Immature natural killer cell (primary cell): ENCODE data around the gene ALK. TPM values are rescaled to one million over a fixed set of nuclear protein-coding genes. Genes with fewer than 3 reads are reported as not detected.

ENCODE experiments used
- DNase-seq, 3 donors: peaks; one replicate each; pipeline ENCODE4 v3.0.0; 2022; ENCODE audit warnings: mixed read lengths in 1 of 3
- H3K27ac Mint-ChIP-seq, 6 donors: one replicate each; pipeline ENCODE4 v1.8.0; 2020; ENCODE audit warnings: mixed read lengths in 6 of 6, mild to moderate bottlenecking in 5 of 6, inconsistent platforms in 4 of 6, moderate library complexity in 3 of 6
- H3K27me3 Mint-ChIP-seq, 3 donors: one replicate each; pipeline ENCODE4 v1.8.0; 2020 to 2021; ENCODE audit warnings: low read depth in 3 of 3, mild to moderate bottlenecking in 3 of 3, mixed read lengths in 3 of 3, moderate library complexity in 3 of 3, inconsistent platforms in 1 of 3
- H3K36me3 Mint-ChIP-seq, 3 donors: one replicate each; pipeline ENCODE4 v1.8.0; 2020; ENCODE audit warnings: mixed read lengths in 3 of 3, inconsistent platforms in 2 of 3, mild to moderate bottlenecking in 2 of 3
- H3K4me1 Mint-ChIP-seq, 2 donors: one replicate each; pipeline ENCODE4 v1.8.0; 2020; ENCODE audit warnings: inconsistent platforms in 2 of 2, mild to moderate bottlenecking in 2 of 2, mixed read lengths in 2 of 2, moderate library complexity in 1 of 2
- H3K4me3 Mint-ChIP-seq, 5 donors: one replicate each; pipeline ENCODE4 v1.8.0; 2020; ENCODE audit warnings: mild to moderate bottlenecking in 5 of 5, mixed read lengths in 5 of 5, inconsistent platforms in 3 of 5, moderate library complexity in 3 of 5
- H3K9me3 Mint-ChIP-seq, 6 donors: one replicate each; pipeline ENCODE4 v1.8.0; 2020; ENCODE audit warnings: mild to moderate bottlenecking in 6 of 6, mixed read lengths in 6 of 6, inconsistent platforms in 4 of 6, moderate library complexity in 3 of 6
- polyA plus RNA-seq, 3 donors: library from polyadenylated mRNA; unstranded; fragments of 300-500 nt; fragmentation: Illumina TruSeq; gene quantifications; one replicate each; pipeline ENCODE4 v1.2.3, GENCODE V29; 2021

Gene ALK
- polyA plus RNA-seq, 3 donors from 2014 or later = not detected

DNA sequence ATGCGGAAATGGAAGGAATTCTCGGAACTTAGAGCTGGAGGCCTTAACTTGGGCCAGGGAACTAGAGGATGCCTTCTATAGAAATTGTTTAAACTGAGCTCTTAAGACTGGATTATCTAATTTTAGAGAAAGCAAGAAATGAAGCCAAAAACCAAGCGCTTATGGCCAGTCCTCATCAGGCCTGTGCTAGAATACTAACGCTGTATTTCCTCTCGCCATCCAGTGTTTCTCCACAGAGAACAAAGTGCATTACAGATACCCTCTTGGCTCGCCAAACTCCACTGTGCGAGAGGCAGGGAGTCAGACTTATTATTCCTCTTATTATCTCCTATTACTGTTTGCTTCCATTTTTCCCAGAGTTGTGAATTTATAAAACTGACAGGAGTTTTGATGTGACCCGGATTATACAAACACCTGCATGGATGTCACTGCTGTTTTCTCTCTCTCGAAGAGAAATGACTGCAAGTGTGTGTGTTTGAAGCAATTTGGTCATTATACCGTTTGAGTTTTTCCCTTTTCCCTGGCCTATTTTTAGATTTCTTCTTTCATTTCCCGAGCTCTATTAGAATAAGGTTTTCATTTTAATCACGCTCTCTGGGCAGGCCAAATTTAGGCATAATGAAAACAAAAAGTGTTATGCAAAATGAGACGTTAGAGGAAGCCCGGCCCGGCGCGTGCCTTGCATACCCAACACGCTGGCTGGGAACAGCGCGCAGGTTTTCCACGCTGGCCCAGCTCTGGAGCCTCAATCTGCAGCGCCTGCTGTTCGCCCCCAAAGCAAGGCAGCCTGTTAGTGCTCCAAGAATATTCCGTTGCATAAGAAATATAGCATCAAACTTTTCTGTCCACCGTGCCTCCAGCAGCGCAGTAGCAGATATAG, 103.3 kb downstream of the ALK start:
- Mint-ChIP-seq H3K9me3 (no peaks in the 10 kb centered on the region), H3K4me1 (no peaks in the 10 kb centered on the region), H3K36me3 (no peaks in the 10 kb centered on the region), H3K4me3 (no peak overlapping the region), H3K27ac (no peak overlapping the region), H3K27me3 (peaks cover 3 to 5% (median 5%) of the 10 kb centered on the region in 3 donors)
- no peak for DNase-seq

DNA sequence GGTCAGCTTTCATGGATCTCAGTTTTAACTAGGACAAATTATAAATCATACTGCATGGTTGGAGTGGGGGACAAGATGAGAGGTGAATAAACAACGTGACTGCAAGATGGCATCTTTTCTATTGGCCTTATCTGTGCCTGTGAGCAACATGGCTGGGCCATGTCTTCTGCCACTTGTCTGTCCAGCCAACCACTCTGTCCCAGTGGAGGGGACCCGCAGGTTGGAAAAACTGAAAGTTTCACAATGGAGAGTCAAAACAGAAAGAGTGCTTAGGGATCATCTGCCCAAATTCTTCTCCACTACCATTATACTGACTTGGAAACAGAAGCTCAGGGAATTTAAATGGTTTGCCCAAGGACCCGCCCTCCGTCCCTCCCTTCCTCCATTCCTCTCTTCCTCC, 104.1 kb downstream of the ALK start:
- no peaks in the 10 kb centered on the region for H3K9me3 Mint-ChIP-seq
- H3K27me3 Mint-ChIP-seq = peaks cover 3 to 8% (median 5%) of the 10 kb centered on the region in 3 donors
- H3K27ac Mint-ChIP-seq = no peak overlapping the region
- DNase-seq = no peak
- H3K36me3 Mint-ChIP-seq = no peaks in the 10 kb centered on the region
- no peak overlapping the region for H3K4me3 Mint-ChIP-seq
- H3K4me1 Mint-ChIP-seq = no peaks in the 10 kb centered on the region

DNA sequence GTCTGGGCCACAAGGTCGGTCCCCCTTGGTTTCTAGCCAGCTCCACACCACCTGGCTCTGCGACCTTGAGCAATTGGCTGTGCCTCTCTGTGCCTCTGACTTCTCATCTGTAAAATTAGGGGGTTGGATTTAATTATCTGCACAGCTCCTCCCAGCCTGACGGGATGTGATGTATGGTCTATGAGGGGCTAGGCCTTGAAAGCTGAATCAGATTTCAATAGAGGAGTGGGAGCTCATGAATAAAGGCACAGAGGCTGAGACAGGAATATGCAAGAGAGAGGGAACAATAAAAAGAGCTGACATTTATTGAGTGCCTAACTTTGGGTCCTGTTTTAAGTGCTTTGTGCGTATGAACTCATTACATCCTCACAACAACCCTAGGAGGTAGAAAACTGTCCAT, 104.7 kb downstream of the ALK start:
- Mint-ChIP-seq H3K4me3 (no peak overlapping the region), H3K36me3 (no peaks in the 10 kb centered on the region), H3K27me3 (peaks cover 3 to 8% (median 5%) of the 10 kb centered on the region in 3 donors), H3K4me1 (no peaks in the 10 kb centered on the region), H3K9me3 (no peaks in the 10 kb centered on the region), H3K27ac (no peak overlapping the region)
- no peak for DNase-seq

DNA sequence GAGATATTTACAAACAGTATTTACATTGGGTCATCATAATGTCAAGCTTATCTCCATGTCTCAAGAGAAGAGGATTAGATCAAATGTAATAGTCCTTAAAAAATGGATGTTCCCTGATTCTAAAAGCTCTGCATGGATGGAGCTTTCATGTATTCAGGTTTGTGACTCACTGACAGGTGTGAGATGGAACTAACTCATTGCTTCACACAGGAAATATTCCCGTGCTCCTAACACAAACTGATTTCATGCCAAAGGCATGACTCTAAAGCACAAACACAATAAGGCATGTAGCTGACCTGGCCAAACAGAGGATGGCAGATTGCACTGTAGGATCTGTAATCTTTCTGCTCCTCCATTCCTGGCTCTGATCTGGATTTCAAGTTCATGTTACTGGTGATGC, 110.0 kb downstream of the ALK start:
- DNase-seq = no peak
- H3K27me3 Mint-ChIP-seq = peaks cover 1 to 12% (median 2%) of the 10 kb centered on the region in 3 donors
- no peak overlapping the region for H3K27ac Mint-ChIP-seq
- H3K9me3 Mint-ChIP-seq = no peaks in the 10 kb centered on the region
- no peaks in the 10 kb centered on the region for H3K4me1 Mint-ChIP-seq
- no peak overlapping the region for H3K4me3 Mint-ChIP-seq
- no peaks in the 10 kb centered on the region for H3K36me3 Mint-ChIP-seq

GRCh38 chr2:29810956-29811355, 110.4 kb downstream of the ALK start:
- no peaks in the 10 kb centered on the region for H3K9me3 Mint-ChIP-seq
- H3K4me1 Mint-ChIP-seq = no peaks in the 10 kb centered on the region
- no peak overlapping the region for H3K4me3 Mint-ChIP-seq
- H3K36me3 Mint-ChIP-seq = no peaks in the 10 kb centered on the region
- H3K27ac Mint-ChIP-seq = no peak overlapping the region
- peaks cover 1 to 10% (median 2%) of the 10 kb centered on the region in 3 donors for H3K27me3 Mint-ChIP-seq
- DNase-seq = no peak

DNA sequence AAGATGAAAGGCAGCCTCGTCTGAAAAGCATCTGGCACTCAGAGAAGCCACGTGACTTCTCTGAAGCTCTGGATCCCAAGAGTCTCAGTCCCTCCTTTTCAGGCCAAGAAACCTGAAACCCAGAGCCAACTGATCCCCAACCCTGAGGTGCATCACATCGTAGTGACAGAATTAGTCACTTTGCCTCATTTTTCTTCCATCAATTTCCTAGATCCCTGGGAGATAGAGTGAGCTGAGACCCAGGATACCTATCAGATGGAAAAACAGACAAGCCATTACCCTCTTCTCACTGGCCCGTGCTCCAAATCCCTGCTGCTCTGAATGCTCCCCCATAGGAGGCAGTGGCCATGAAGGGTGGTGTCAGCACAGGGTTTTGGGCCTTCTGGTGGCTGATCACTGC, 113.1 kb downstream of the ALK start:
- no peaks in the 10 kb centered on the region for H3K9me3 Mint-ChIP-seq
- peaks cover 3 to 9% (median 4%) of the 10 kb centered on the region in 3 donors for H3K27me3 Mint-ChIP-seq
- no peak for DNase-seq
- no peaks in the 10 kb centered on the region for H3K36me3 Mint-ChIP-seq
- H3K4me3 Mint-ChIP-seq = no peak overlapping the region
- no peak overlapping the region for H3K27ac Mint-ChIP-seq
- no peaks in the 10 kb centered on the region for H3K4me1 Mint-ChIP-seq

DNA sequence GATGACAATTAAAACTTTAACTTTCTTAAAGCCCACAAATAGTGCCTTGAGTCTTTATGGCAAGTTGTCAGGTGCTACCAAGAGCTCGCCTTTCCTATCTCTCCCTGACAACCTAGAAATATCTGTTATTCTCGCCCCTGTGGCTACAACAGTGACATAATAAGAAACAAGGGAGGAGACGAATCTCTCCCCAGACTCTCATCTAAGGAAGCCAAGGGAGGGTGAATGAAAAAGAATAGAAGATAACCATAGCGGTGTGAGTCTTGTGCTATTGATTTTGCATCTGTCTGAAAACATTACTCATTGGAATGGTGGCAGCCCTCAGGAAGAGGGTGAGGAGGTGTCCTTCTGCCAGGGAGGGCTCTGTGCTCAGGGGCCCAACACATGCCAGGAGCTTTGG, 114.3 kb downstream of the ALK start:
- Mint-ChIP-seq H3K36me3 (no peaks in the 10 kb centered on the region), H3K27me3 (peaks cover 2 to 6% (median 3%) of the 10 kb centered on the region in 3 donors), H3K9me3 (no peaks in the 10 kb centered on the region), H3K4me3 (no peak overlapping the region), H3K27ac (no peak overlapping the region), H3K4me1 (no peaks in the 10 kb centered on the region)
- DNase-seq = no peak

DNA sequence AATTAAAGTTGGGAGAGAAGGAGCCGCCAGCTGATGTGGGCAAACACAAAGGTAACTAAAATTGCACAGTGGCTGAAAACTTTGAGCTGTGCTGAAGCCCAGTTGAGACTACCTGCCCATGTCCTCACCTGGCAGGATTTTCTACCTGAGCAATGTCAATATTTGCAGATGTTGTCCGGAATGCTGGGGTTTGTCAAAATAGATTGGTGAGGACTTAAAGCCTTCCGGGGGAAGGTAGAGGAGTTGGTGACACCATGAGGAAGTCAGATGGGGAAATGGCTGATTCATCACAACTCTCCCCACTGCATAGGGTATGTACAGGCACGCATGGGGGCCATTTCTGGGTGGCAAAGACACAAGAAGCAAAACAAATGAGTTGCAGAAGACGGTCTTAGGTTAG, 114.9 kb downstream of the ALK start:
- Mint-ChIP-seq H3K9me3 (peaks cover 0 to 2% (median 0%) of the 10 kb centered on the region in 6 donors), H3K4me3 (no peak overlapping the region), H3K27ac (no peak overlapping the region), H3K4me1 (no peaks in the 10 kb centered on the region), H3K27me3 (peaks cover 2 to 8% (median 6%) of the 10 kb centered on the region in 3 donors), H3K36me3 (no peaks in the 10 kb centered on the region)
- DNase-seq = no peak

GRCh38 chr2:29804671-29805070, 116.7 kb downstream of the ALK start:
- no peak for DNase-seq
- Mint-ChIP-seq H3K27ac (no peak overlapping the region), H3K36me3 (no peaks in the 10 kb centered on the region), H3K9me3 (peaks cover 0 to 2% (median 0%) of the 10 kb centered on the region in 6 donors), H3K4me1 (no peaks in the 10 kb centered on the region), H3K4me3 (no peak overlapping the region), H3K27me3 (peaks cover 4 to 10% (median 6%) of the 10 kb centered on the region in 3 donors)

DNA sequence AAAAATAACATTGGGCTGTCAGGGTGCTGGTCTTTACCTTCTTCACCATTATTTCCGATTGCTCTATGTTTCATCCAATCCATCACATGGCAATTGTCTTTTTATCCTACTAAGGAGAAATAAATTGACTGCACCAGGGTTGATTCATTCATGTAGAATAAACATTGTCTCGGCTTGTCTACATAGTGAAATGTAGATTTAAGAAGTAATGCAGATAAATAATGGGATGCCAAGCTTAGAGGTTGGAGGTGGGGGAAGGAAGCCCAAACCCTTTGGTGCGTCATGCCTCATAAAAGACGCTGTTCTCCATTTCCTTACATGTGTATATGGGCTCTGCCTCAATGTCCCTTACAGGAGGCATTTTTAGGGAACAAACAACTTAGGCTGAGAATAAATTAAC, 117.8 kb downstream of the ALK start:
- Mint-ChIP-seq H3K4me1 (no peaks in the 10 kb centered on the region), H3K27ac (no peak overlapping the region), H3K27me3 (peaks cover 3 to 10% (median 4%) of the 10 kb centered on the region in 3 donors), H3K36me3 (no peaks in the 10 kb centered on the region), H3K4me3 (no peak overlapping the region), H3K9me3 (peaks cover 0 to 2% (median 0%) of the 10 kb centered on the region in 6 donors)
- DNase-seq = no peak

DNA sequence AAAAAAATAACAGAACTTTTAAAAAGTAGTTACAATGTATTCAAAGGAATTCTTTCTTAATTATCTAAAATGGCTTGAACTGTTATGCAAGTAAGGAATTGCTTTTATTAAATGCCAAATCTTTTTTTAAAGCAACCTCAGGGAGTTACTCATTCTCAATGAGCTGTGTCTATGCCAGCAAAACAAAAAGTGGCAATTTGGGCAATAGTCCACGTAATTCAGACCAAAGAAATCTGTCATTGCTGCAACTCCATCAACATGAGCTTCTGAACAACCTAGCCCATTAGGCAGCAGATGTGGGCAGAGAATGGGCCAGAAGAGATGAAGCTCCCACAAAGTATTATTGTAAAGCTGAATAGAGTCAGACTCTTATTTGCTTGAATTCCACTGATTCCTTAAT, 118.4 kb downstream of the ALK start:
- no peak for DNase-seq
- no peaks in the 10 kb centered on the region for H3K36me3 Mint-ChIP-seq
- H3K4me1 Mint-ChIP-seq = no peaks in the 10 kb centered on the region
- peaks cover 3 to 10% (median 4%) of the 10 kb centered on the region in 3 donors for H3K27me3 Mint-ChIP-seq
- no peak overlapping the region for H3K27ac Mint-ChIP-seq
- H3K4me3 Mint-ChIP-seq = no peak overlapping the region
- H3K9me3 Mint-ChIP-seq = peaks cover 0 to 2% (median 0%) of the 10 kb centered on the region in 6 donors

DNA sequence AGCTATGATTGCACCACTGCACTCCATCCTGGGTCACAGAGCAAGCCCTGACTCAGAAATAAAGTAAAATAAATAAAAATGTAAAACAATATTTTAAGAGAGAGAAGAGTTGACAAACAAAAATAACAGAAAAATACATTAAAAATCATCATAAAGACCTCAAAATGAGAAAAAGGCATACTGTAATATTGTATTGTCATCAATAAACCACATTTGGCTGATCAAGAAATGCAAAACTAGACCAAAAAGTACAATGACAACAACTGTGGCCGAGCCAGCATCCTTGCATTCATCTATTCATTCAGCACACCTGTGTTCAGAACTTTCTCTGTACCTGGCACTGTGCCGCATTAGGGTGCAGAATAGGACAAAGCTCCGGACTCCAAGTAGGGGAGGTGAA, 121.8 kb downstream of the ALK start:
- Mint-ChIP-seq H3K9me3 (peaks cover 0 to 2% (median 0%) of the 10 kb centered on the region in 6 donors), H3K4me3 (no peak overlapping the region), H3K27me3 (peaks cover 0 to 11% (median 2%) of the 10 kb centered on the region in 3 donors), H3K36me3 (no peaks in the 10 kb centered on the region), H3K27ac (no peak overlapping the region), H3K4me1 (no peaks in the 10 kb centered on the region)
- DNase-seq = no peak

- no peak overlapping the region for H3K27ac Mint-ChIP-seq
- DNase-seq = no peak
- H3K27me3 Mint-ChIP-seq = peaks cover 0 to 10% (median 2%) of the 10 kb centered on the region in 3 donors
- peaks cover 0 to 2% (median 0%) of the 10 kb centered on the region in 6 donors for H3K9me3 Mint-ChIP-seq
- H3K4me1 Mint-ChIP-seq = no peaks in the 10 kb centered on the region
- H3K36me3 Mint-ChIP-seq = no peaks in the 10 kb centered on the region
- no peak overlapping the region for H3K4me3 Mint-ChIP-seq
These were observed 123.5 kb downstream of the ALK start for GRCh38 chr2:29797916-29798315.

GRCh38 chr2:29796446-29796845, 124.9 kb downstream of the ALK start:
- Mint-ChIP-seq H3K4me1 (no peaks in the 10 kb centered on the region), H3K4me3 (no peak overlapping the region), H3K27ac (no peak overlapping the region), H3K27me3 (peaks cover 2 to 5% (median 5%) of the 10 kb centered on the region in 3 donors), H3K36me3 (no peaks in the 10 kb centered on the region), H3K9me3 (peaks cover 0 to under 1% (median 0%) of the 10 kb centered on the region in 6 donors)
- DNase-seq = no peak
